GM18526 (cell line): ENCODE results near the gene NRDC.

ENCODE experiments used
- POLR2A ChIP-seq: IDR thresholded peaks from 3 replicates; pipeline ENCODE4 v1.6.1; 2011; ENCODE audit not compliant: insufficient read length; ENCODE audit errors: extremely low read depth

Gene NRDC

DNA sequence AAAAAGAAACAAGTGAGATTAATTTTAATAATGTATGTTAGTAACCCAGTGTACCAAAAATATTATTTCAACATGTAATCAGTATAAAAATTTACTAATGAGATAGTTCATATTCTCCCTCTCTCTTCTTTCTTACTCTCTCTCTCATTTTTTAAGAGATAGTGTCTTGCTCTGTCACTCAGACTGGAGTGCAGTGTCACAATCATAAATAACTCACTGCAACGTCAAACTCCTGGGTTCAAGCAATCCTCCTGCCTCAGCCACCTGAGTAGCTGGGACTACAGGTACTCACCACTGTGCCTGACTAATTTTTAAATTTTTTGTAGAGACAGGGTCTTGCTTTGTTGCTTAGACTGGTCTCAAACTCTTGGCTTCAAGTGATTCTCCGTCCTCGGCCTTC lies 123.9 kb downstream of the NRDC start:
- TF ChIP-seq POLR2A: no peak

GRCh38 chr1:51753969-51754368 lies 124.6 kb downstream of the NRDC start:
- no peak for TF ChIP-seq POLR2A

GRCh38 chr1:51752073-51752948 lies 126.2 kb downstream of the NRDC start:
- no peak for TF ChIP-seq POLR2A

DNA sequence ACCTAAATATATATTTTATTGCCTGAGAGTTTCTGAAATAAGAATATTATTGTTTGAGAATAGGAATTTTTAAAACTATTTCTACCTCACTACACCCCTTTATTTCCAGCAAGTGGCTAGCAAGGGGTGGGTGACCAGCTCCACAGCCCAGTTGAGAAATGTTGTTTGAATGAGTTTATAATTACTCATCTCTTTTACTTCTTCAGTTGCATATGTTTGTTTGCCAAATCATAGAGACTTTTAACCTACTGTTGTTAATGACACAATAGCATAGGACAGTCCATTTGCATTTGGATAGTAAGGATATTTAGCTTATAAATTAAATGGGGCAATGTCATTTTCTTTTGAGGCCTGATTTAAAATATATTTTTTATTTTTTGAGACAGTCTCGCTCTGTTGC lies 127.8 kb downstream of the NRDC start:
- no peak for TF ChIP-seq POLR2A

DNA sequence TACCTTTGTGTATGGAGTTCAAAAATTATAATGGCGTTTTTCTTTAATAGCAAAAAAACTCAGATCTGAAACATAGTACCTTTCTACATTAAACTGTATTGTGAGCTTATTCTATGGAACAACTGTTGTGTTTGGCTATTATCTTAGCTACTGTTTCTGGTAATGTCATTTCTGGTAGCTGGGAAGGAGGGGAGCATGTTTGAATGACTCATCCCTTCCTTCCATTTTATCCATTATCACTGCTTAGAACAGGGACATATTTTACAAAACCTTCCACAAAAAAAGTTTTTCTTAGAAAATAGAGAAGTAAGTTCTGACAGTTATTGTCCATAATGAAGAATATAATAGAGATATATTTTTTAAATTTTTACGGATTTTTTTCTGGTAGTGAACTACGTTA lies 128.3 kb downstream of the NRDC start:
- TF ChIP-seq POLR2A: no peak

DNA sequence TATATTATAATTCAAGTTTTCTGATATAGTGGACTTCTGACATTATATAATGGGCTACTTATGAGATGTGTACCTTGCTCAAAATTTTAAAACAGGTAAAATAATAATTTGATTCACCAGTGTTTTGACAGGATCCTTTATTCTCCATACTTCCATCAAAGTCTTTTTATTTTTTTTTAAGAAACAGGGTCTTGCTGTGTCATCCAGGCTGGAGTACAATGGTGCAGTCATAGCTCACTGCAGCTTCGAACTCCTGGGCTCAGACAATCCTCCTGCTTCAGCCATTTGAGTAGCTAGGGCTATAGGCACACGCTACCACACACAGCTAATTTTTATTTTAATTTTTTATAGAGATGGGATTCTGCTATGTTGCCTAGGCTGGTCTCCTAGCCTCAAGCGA lies 129.4 kb downstream of the NRDC start:
- no peak for TF ChIP-seq POLR2A

DNA sequence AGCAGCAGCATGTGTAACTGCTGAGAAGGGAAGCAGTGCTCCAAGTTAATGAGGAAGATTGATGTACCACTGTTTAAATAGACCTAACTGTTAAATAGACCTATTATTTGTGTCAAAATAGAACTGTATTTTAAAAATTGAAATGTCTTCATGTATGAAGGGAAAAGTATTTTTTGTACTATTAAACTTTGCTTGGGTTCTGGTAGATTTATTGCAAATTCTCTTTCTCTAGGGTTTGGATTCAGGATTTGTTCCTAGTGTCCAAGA lies 133.3 kb downstream of the NRDC start:
- no peak for TF ChIP-seq POLR2A

DNA sequence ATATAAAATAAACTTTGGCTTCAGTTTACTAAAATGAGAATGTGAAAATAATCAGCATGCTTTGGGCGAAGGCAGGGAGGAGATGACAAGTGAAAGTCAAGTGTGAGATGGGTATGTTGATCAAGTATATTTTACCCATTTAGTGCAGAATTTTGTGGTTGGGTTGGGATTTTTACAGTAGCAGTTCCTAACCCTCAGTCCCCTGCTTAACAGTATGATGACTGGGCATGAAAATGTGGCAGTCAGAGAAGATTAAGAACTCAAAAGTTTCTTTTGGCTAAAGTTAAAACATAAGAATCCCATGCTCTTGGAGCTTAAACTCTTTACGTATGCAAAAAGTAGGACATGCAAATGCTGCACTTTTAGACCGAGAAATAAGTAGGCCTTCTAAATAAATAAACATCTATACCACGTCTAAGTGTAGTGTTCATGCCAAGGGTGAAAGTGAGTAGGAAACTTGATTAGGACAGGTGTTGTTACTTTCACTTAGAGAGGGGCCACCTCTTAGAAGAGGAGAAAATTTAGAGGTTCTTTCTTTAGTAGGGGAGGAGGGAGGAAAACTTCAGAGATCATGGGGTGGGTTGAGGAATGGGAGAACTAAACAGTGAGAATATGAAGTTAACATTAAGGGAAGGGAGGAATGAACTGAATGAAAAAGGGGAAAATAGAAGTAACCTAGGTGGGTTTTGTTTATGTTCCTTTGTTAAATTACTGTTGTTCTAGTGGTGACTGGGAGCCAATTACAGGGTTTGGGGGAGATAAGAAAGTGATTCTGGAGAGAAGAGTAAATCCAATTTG lies 133.8 kb downstream of the NRDC start:
- TF ChIP-seq POLR2A: no peak

- TF ChIP-seq POLR2A: no peak
Measured at GRCh38 chr1:51741121-51741681, 137.3 kb downstream of the NRDC start.

GRCh38 chr1:51740652-51741051 lies 137.9 kb downstream of the NRDC start:
- TF ChIP-seq POLR2A: no peak
